PC-3 (cell line): Measurements from ENCODE around the gene CFD. TPM values are rescaled to one million over a fixed set of nuclear protein-coding genes. Genes with fewer than 3 reads are reported as not detected.

Experiments
- ATAC-seq: fragments of 200-7000 bp; cut with Tn5 transposase; 2 replicates; pipeline ENCODE4 v1.9.1; 2020; ENCODE audit warnings: mild to moderate bottlenecking, moderate library complexity
- BruUV-seq: library from RNA; stranded (reverse); fragments of 400-500 nt; replicated peaks from 2 replicates; lab custom pipeline; 2021; lab: Mats Ljungman, UMichigan
- CTCF ChIA-PET: fragments of 300-600 bp; sonication (Branson Sonifier 250); formaldehyde crosslinking; loops from one replicate; lab custom pipeline; 2022; ENCODE audit warnings: antibody characterized with exemption; lab: Charles Lee
- POLR2A ChIA-PET: fragments of 300-600 bp; sonication (Branson Sonifier 250); formaldehyde crosslinking; loops from one replicate; lab custom pipeline; 2022; ENCODE audit warnings: antibody characterized with exemption; ENCODE audit not compliant: unreplicated experiment; lab: Charles Lee
- DNase-seq: peaks from one replicate; pipeline ENCODE4 v3.0.0-alpha.2; 2015
- H2AFZ ChIP-seq: fragments of 300-600 bp; sonication (generic); 2 replicates; pipeline ENCODE4 v1.6.0; 2016; ENCODE audit warnings: antibody characterized with exemption, low read length
- H3F3A ChIP-seq: fragments of 300-600 bp; sonication (generic); one replicate; pipeline ENCODE4 v1.6.0; 2017; ENCODE audit warnings: antibody characterized with exemption, low read length, control low read depth, mild to moderate bottlenecking; ENCODE audit not compliant: unreplicated experiment
- H3K27ac ChIP-seq: fragments of 300-600 bp; sonication (generic); 2 replicates; pipeline ENCODE4 v1.5.1; 2016; ENCODE audit warnings: mild to moderate bottlenecking, low read length
- H3K27me3 ChIP-seq: fragments of 300-600 bp; sonication (generic); 2 replicates; pipeline ENCODE4 v1.6.1; 2016; ENCODE audit warnings: low read length, mixed read lengths
- H3K36me3 ChIP-seq: fragments of 300-600 bp; sonication (generic); 2 replicates; pipeline ENCODE4 v1.6.1; 2016; ENCODE audit warnings: low read depth, mixed run types, low read length, mixed read lengths
- H3K4me1 ChIP-seq: fragments of 300-600 bp; sonication (generic); 2 replicates; pipeline ENCODE4 v1.5.1; 2016; ENCODE audit warnings: low read length; ENCODE audit not compliant: insufficient read depth
- H3K4me2 ChIP-seq: fragments of 300-600 bp; sonication (generic); 2 replicates; pipeline ENCODE4 v1.6.0; 2016; ENCODE audit warnings: low read length
- H3K4me3 ChIP-seq: fragments of 300-600 bp; sonication (generic); 2 replicates; pipeline ENCODE4 v1.5.1; 2016; ENCODE audit warnings: mild to moderate bottlenecking, low read length, mixed read lengths
- H3K79me2 ChIP-seq: fragments of 300-600 bp; sonication (generic); 2 replicates; pipeline ENCODE4 v1.6.1; 2017; ENCODE audit warnings: low read length, mixed read lengths
- H3K9ac ChIP-seq: fragments of 300-600 bp; sonication (generic); 2 replicates; pipeline ENCODE4 v1.6.0; 2016; ENCODE audit warnings: mild to moderate bottlenecking, low read length
- H3K9me2 ChIP-seq: fragments of 300-600 bp; sonication (generic); replicated peaks from 2 replicates; pipeline ENCODE4 v1.6.1; 2016; ENCODE audit warnings: mixed run types, low read length, mixed read lengths
- H3K9me3 ChIP-seq: fragments of 300-600 bp; sonication (generic); 2 replicates; pipeline ENCODE4 v1.6.1; 2016; ENCODE audit warnings: low read length, mixed read lengths
- H4K20me1 ChIP-seq: fragments of 300-600 bp; sonication (generic); 2 replicates; pipeline ENCODE4 v1.6.1; 2016; ENCODE audit warnings: low read length, mixed read lengths
- EZH2 ChIP-seq: fragments of 300-600 bp; sonication (generic); IDR thresholded peaks from one replicate; pipeline ENCODE4 v1.6.1; 2017; ENCODE audit warnings: antibody characterized with exemption, mild to moderate bottlenecking, low read length; ENCODE audit not compliant: unreplicated experiment
- EZH2phosphoT487 ChIP-seq: fragments of 300-600 bp; sonication (generic); IDR thresholded peaks from 2 replicates; pipeline ENCODE4 v1.6.1; 2018; ENCODE audit warnings: mild to moderate bottlenecking, antibody characterized with exemption, low read length, borderline replicate concordance
- intact Hi-C: fragments of 100-400 bp; cut with micrococcal nuclease; formaldehyde crosslinking; loops from 2 replicates; pipeline ENCODE4 v1.9.0; 2023
- total RNA-seq: library from RNA; depleted of rRNA; stranded (reverse); fragments of >200 nt; gene quantifications from 2 replicates; pipeline ENCODE4 v1.2.3, GENCODE V29; 2014
- TF ChIP-seq, protein P1 (sequence below): fragments of 300-600 bp; sonication (generic); conservative IDR thresholded peaks from 2 replicates; pipeline ENCODE4 v1.5.1; 2017; ENCODE audit warnings: antibody characterized with exemption, low read depth, mild to moderate bottlenecking, low read length

Gene CFD
- total RNA-seq, 1 experiment from 2014 or later, result 22.4 TPM

GRCh38 chr19:821231-821824 lies 38.1 kb upstream of the CFD start:
- Histone ChIP-seq H3K4me1 (no peaks in the 10 kb centered on the region), H3K4me2 (no peak overlapping the region), H4K20me1 (no peaks in the 10 kb centered on the region), H3F3A (no peaks in the 10 kb centered on the region), H3K4me3 (no peak overlapping the region), H3K79me2 (no peaks in the 10 kb centered on the region), H3K27ac (no peak overlapping the region), H3K36me3 (no peaks in the 10 kb centered on the region), H3K9ac (no peak overlapping the region), H2AFZ (no peak overlapping the region), H3K9me3 (no peaks in the 10 kb centered on the region), H3K9me2 (no peaks in the 10 kb centered on the region), H3K27me3 (no peaks in the 10 kb centered on the region)
- TF ChIP-seq EZH2phosphoT487 (no peak), EZH2 (no peak)
- TF ChIP-seq, protein P1, sequence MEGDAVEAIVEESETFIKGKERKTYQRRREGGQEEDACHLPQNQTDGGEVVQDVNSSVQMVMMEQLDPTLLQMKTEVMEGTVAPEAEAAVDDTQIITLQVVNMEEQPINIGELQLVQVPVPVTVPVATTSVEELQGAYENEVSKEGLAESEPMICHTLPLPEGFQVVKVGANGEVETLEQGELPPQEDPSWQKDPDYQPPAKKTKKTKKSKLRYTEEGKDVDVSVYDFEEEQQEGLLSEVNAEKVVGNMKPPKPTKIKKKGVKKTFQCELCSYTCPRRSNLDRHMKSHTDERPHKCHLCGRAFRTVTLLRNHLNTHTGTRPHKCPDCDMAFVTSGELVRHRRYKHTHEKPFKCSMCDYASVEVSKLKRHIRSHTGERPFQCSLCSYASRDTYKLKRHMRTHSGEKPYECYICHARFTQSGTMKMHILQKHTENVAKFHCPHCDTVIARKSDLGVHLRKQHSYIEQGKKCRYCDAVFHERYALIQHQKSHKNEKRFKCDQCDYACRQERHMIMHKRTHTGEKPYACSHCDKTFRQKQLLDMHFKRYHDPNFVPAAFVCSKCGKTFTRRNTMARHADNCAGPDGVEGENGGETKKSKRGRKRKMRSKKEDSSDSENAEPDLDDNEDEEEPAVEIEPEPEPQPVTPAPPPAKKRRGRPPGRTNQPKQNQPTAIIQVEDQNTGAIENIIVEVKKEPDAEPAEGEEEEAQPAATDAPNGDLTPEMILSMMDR, result no peak
- POLR2A ChIA-PET, result no interaction called here
- CTCF ChIA-PET, result no interaction called here
- DNase-seq (no peak), ATAC-seq (no peak)
- intact Hi-C loops, result no loop called here
- no TSS peak for BruUV-seq

- no peak within 1 kb of the TSS for H2AFZ ChIP-seq
- H3K9ac ChIP-seq, result no peak within 1 kb of the TSS
- BruUV-seq, result no TSS peak
- no peak within 1 kb of the TSS for H3K27ac ChIP-seq
- no peaks in the 10 kb centered on the region for H3F3A ChIP-seq
- ATAC-seq (no peak), DNase-seq (no peak)
- TF ChIP-seq, protein P1, result no peak
- no peak for TF ChIP-seq EZH2phosphoT487
- TF ChIP-seq EZH2, result no peak
- no peaks in the 10 kb centered on the region for H4K20me1 ChIP-seq
- intact Hi-C loops, result no loop called here
- H3K4me2 ChIP-seq, result no peak within 1 kb of the TSS
- no peaks in the 10 kb centered on the region for H3K36me3 ChIP-seq
- ChIA-PET CTCF (no interaction called here), POLR2A (no interaction called here)
- H3K79me2 ChIP-seq, result no peaks in the 10 kb centered on the region
- no peak within 1 kb of the TSS for H3K4me3 ChIP-seq
- H3K9me2 ChIP-seq, result no peaks in the 10 kb centered on the region
- no peaks in the 10 kb centered on the region for H3K4me1 ChIP-seq
- H3K9me3 ChIP-seq, result no peaks in the 10 kb centered on the region
- H3K27me3 ChIP-seq, result no peaks in the 10 kb centered on the region
Observed at GRCh38 chr19:821825-822503, 37.5 kb upstream of the CFD start, which contains the start of gene PLPPR3. TSS of gene PLPPR3 (minus strand) at chr19:821955. CDS start at chr19:821559, 396 bp downstream.

GRCh38 chr19:823565-824121 lies 35.8 kb upstream of the CFD start:
- ChIA-PET CTCF (no interaction called here), POLR2A (no interaction called here)
- Histone ChIP-seq H3K4me3 (no peak overlapping the region), H3K79me2 (no peaks in the 10 kb centered on the region), H3K9me2 (no peaks in the 10 kb centered on the region), H4K20me1 (no peaks in the 10 kb centered on the region), H3K36me3 (no peaks in the 10 kb centered on the region), H3K9me3 (no peaks in the 10 kb centered on the region), H3K4me1 (no peaks in the 10 kb centered on the region), H3K27ac (no peak overlapping the region), H3K4me2 (no peak overlapping the region), H3K27me3 (no peaks in the 10 kb centered on the region), H3F3A (no peaks in the 10 kb centered on the region), H3K9ac (no peak overlapping the region), H2AFZ (no peak overlapping the region)
- intact Hi-C loops, result no loop called here
- DNase-seq, result no peak
- ATAC-seq, result no peak
- no TSS peak for BruUV-seq
- TF ChIP-seq EZH2phosphoT487 (no peak), EZH2 (no peak)
- TF ChIP-seq, protein P1, result no peak
